IPS-18c (cell line): Measurements from ENCODE around the gene MYH7B.

ENCODE experiments used
- H3K4me3 ChIP-seq: 2 replicates; pipeline ENCODE4 v1.7.0; 2013; ENCODE audit warnings: low read depth, mild to moderate bottlenecking, low read length, moderate library complexity; ENCODE audit not compliant: insufficient read depth
- H3K9me3 ChIP-seq: one replicate; pipeline ENCODE4 v1.6.1; 2013; ENCODE audit warnings: mild to moderate bottlenecking, low read length, moderate library complexity; ENCODE audit not compliant: control insufficient read depth, insufficient read depth

MYH7B gene

GRCh38 chr20:34955231-34956040, at the start of gene MYH7B, which contains the start of gene GSS:
Gene MYH7B, plus strand, starts transcription at chr20:34955868. Its CDS starts 22,138 bp downstream, at chr20:34978006.
Gene GSS, minus strand, starts transcription at chr20:34955806. Its CDS starts 3,954 bp downstream, at chr20:34951852.
- Histone ChIP-seq H3K9me3 (no peaks in the 10 kb centered on the region), H3K4me3 (peak within 1 kb of the TSS; percentile 75)

DNA sequence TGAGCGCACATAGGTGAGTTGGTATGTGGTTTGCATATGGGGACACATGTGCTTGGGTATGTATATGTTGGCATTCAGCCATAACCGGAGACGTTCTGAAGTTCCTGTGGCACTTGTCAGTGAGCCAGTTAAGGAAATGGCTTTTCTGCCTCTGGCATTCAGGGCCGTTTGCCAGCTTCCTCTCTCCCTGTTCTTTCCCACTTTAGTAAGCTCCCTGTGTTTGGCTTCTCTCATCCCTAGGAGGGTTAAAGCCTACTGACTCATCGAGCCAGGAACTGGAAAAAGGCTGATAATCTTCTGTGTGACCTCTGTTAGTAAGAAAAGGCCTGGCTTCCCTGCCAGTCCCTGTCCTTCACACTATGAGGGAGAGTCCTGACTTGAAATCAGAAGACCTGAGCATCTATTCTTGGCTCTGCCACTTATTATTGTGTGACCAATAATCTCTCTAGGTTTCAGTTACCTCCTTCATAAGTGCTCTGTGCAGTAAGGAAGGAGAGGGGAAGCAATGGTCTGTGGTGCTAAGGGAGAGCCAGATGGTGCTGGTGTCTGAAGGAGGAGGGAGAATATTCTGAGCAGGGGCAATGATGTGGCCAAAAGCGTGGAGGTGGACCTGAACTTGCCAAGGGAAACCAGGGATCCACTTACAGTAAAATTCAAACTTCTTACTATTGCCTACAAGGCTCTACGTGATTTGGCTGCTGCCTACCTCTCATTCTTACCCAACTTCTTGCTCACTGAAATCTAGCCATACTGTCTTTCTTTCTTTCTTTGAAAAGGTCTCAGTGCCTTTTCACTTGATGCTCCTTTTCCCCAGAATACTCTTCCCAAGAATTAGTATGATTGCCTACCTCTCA, 47.8 kb upstream of the MYH7B start:
- no peaks in the 10 kb centered on the region for H3K9me3 ChIP-seq
- no peak overlapping the region for H3K4me3 ChIP-seq

DNA sequence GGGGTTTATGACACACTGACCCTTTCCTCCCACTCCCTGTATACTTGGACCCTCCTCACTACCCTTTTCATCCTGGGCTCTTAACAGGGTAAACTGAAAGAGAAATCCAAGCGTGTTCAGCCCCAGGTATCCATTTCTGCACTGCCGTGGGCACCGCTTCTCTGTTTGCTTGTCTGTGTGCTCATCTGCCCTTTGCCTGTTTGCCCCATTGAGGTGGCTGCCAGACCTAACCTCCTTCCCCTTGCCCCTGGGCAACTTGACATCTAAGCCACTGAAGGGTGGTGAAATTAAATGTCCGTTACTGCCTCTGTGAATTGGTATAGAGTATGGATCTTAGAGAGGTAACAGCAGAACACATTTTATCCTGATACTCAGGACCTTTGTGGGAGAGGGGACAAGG, 40.5 kb upstream of the MYH7B start:
- no peak overlapping the region for H3K4me3 ChIP-seq
- H3K9me3 ChIP-seq = no peaks in the 10 kb centered on the region

- Histone ChIP-seq H3K9me3 (no peaks in the 10 kb centered on the region), H3K4me3 (no peak overlapping the region)
These were observed 39.8 kb upstream of the MYH7B start for GRCh38 chr20:34915749-34916455.

- Histone ChIP-seq H3K9me3 (no peaks in the 10 kb centered on the region), H3K4me3 (no peak overlapping the region)
These were observed 38.8 kb upstream of the MYH7B start for GRCh38 chr20:34916774-34917354.

DNA sequence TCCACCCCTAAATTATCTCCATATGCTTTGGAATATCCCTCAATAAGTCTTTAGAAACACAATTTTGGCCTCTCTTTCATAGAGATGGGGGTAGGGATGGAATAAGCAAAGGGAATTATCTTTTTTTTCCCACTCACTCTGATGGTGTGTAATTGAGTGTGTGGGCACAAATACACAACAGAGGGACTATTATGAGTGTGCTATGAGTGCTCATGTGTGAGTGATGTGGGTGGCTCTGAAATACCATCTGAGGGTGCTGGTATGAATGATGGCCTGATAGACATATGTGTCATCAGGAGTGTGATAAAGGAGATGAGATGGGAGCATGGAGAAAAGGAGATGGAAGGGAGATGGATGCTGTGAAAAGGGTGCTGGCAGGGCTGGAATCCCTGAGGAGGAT, 35.6 kb upstream of the MYH7B start:
- Histone ChIP-seq H3K4me3 (no peak overlapping the region), H3K9me3 (no peaks in the 10 kb centered on the region)

DNA sequence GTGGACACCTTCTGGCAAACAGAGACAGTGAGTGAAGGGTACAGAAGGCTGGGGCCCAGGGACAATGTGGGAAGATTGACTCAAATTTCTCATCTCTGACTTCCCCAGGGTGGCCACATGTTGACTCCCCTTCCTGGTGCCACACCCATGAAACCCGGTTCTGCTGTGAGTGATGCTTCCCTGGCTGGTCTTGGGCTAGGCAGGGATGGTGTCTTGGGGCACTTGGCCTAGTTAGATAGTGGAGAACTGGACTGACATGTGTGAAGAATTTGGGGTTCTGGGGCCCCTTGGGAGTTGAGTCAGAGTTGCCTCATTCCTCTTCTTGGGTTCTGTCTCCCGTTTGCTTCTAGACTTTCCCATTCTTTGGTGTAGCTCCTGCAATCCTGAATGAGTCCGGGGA, 34.2 kb upstream of the MYH7B start:
- Histone ChIP-seq H3K9me3 (no peaks in the 10 kb centered on the region), H3K4me3 (no peak overlapping the region)

GRCh38 chr20:34922654-34923381, 32.9 kb upstream of the MYH7B start:
- no peaks in the 10 kb centered on the region for H3K9me3 ChIP-seq
- H3K4me3 ChIP-seq = no peak overlapping the region

DNA sequence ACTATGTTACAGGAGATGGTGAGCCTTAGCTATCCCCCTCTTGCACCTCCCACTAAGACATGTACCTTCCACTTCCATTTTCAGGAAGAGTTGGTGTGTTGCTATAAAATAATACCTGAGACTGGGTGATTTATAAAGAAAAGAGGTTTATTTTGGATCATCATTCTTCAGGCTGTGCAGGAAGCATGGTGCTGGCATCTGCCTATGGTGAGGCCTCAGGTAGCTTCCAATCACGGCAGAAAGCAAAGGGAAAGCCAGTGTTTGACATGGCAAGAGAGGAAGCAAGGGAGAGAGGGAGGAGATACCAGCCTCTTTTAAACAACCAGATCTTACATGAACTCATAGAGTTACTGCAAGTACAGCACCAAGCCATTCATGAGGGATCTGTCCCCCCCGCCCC, 32.3 kb upstream of the MYH7B start:
- no peak overlapping the region for H3K4me3 ChIP-seq

GRCh38 chr20:34925341-34925740, 30.3 kb upstream of the MYH7B start:
- Histone ChIP-seq H3K4me3 (no peak overlapping the region), H3K9me3 (no peaks in the 10 kb centered on the region)

More for the DNA sequence above, 32.3 kb upstream of the MYH7B start:
- no peaks in the 10 kb centered on the region for H3K9me3 ChIP-seq

- no peaks in the 10 kb centered on the region for H3K9me3 ChIP-seq
These were observed 29.7 kb upstream of the MYH7B start for GRCh38 chr20:34925981-34926380.

GRCh38 chr20:34926581-34926980, 29.1 kb upstream of the MYH7B start:
- Histone ChIP-seq H3K9me3 (no peaks in the 10 kb centered on the region), H3K4me3 (no peak overlapping the region)

More at GRCh38 chr20:34925981-34926380, 29.7 kb upstream of the MYH7B start:
- no peak overlapping the region for H3K4me3 ChIP-seq

DNA sequence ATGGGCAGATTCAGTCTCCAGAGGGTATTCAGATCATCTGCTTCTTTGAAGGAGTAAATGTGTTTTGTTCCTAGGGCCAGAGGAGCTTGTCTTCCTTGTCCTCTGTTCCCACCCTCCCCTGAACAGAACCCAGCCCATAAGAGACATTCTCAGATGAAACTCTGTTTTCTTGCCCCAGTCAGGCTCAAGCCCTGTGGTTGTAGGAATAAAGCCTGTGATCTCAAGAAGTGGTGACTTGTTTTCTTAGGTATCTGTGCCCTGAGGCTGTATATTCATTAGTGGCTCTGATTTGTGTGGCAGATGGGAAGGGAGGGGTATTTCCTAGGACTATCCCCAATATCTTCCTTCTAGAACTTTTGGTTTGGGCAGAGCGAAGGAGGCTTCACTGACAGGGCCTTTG, 27.9 kb upstream of the MYH7B start:
- no peaks in the 10 kb centered on the region for H3K9me3 ChIP-seq

DNA sequence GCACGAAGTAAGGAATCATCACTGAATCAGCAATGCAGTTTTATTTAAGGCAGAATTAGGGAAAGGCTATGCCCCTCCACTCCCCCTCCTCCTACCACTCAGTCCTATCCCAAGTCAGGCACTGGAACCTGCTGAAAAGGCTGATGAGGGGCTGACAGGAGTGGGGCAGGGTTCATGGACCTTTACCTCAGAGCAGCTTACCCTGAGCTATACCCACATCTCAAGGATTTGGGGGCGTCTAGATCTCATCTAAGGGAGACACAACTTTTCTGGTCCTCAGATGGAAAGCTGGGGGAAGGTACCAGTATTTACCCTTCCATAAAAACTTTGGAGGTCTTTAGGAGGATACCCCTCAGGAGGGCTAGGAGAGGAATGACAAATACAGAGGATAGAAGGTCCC, 27.3 kb upstream of the MYH7B start:
- Histone ChIP-seq H3K9me3 (no peaks in the 10 kb centered on the region), H3K4me3 (no peak overlapping the region)

More for the DNA sequence above, 27.9 kb upstream of the MYH7B start:
- H3K4me3 ChIP-seq = no peak overlapping the region

DNA sequence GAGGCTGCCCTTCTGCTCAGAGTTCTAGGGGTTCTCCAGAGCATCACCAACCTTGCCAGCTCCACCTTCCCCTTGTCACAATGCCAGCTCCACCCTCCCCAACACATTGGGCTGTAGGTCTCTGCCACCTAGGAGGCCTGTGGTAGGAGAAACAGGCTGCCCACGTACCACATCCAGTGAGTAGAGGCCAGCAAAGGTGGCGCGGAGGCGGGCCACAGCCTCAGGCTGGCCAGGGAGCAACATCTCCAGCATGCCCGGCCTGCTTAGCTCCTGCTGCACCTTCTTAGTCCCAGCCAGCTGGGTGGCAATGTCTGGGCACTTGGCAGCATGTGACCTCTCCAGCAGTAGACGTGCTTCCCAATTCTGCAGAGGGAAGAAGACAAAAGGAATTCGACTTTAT, 23.9 kb upstream of the MYH7B start:
- no peak overlapping the region for H3K4me3 ChIP-seq
- no peaks in the 10 kb centered on the region for H3K9me3 ChIP-seq

DNA sequence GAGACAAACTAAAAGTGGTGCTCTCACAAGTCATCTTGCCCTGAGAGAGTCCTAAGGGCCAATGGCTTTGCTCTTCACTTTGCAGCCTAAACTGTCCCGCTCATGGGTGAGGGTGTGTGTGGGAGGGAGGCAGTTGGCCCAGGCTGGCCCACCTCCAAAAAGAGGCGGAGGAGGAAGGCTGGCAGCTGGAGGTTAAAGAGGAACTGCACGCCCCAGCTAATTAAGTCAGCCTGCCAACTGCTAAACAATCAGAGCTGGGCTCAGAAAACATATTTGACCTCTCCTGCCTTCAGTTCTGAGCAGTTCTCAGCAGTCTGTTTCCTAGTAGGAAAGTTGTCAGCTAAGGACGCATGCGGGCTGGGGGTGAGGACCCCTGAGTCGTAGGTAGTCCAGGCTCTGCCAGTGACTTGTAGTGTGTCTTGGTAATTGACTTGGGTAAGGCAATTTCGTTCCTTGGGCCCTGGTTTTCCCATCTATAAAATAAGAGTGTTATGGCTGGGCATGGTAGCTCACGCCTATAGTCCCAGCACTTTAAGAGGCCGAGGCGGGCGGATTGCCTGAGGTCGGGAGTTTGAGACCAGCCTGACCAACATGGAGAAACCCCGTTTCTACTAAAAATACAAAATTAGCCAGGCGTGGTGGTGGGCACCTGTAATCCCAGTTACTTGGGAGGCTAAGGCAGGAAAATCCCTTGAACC, 17.1 kb upstream of the MYH7B start:
- H3K4me3 ChIP-seq = no peak overlapping the region
- H3K9me3 ChIP-seq = no peaks in the 10 kb centered on the region
